Esophagus muscularis mucosa (tissue), 3 donors: ENCODE data around the gene SCRG1.
A peak's percentile ranks its signal among the peaks of the same experiment; 100 is the strongest.

Source experiments
- POLR2A ChIP-seq: fragments of 450-650 bp; IDR thresholded peaks from one replicate; pipeline ENCODE4 v1.6.1; 2017; ENCODE audit warnings: antibody characterized with exemption, moderate library complexity, mild to moderate bottlenecking, low read depth
- POLR2AphosphoS5 ChIP-seq, 2 donors: sonication (generic); formaldehyde crosslinking; IDR thresholded peaks; one replicate each; pipeline ENCODE4 v1.6.1; 2017; ENCODE audit warnings: antibody characterized with exemption in 2 of 2
- TF ChIP-seq, protein P1 (sequence below), 3 experiments: fragments of 200-600 bp in 2 of 3; fragments of 450-650 bp in 1 of 3; sonication (generic) in 2 of 3; IDR thresholded peaks; one replicate each; pipeline ENCODE4 v1.5.1; 2017 to 2019; ENCODE audit warnings: antibody characterized with exemption in 3 of 3, mild to moderate bottlenecking in 2 of 3, moderate library complexity in 1 of 3

DNA sequence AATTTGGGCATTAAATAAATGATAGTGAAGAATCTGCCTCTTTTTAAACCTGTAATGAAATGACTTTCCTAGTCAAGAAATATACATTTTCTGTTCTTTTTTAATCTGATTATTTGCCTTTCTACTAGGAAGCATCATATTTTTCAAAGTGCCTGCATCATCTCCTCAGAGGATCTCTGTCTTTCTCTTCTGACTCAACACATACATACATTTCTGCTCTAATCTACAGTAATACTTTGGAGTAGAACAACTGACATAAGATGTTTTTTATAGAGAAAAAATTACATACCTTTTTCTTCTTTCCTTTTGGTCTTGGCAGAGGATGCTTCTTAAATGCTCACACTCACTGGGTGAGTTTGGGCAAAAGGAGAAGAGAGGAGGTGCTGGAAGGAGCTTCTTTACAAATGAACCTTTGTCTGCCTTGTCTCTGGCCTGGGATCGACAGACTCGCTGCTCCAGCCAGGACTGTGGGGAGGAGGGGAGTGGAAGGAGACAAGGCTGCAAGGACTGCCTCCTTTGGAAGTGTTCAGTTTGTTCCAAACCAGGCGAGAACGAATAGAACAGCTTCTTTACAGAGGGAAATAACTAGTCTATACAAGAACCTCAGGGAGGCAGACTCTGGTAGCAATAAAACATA is at the start of gene SCRG1:
- TF ChIP-seq, protein P1, sequence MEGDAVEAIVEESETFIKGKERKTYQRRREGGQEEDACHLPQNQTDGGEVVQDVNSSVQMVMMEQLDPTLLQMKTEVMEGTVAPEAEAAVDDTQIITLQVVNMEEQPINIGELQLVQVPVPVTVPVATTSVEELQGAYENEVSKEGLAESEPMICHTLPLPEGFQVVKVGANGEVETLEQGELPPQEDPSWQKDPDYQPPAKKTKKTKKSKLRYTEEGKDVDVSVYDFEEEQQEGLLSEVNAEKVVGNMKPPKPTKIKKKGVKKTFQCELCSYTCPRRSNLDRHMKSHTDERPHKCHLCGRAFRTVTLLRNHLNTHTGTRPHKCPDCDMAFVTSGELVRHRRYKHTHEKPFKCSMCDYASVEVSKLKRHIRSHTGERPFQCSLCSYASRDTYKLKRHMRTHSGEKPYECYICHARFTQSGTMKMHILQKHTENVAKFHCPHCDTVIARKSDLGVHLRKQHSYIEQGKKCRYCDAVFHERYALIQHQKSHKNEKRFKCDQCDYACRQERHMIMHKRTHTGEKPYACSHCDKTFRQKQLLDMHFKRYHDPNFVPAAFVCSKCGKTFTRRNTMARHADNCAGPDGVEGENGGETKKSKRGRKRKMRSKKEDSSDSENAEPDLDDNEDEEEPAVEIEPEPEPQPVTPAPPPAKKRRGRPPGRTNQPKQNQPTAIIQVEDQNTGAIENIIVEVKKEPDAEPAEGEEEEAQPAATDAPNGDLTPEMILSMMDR (IDR thresholded peaks at IDR 0.05) = no peak
- TF ChIP-seq POLR2AphosphoS5 (IDR thresholded peaks at IDR 0.05) (peak; percentile 40 to 57), POLR2A (no peak)
